Smooth muscle cell of bladder (primary cell): ENCODE measurements around the gene NECTIN2. TPM values are rescaled to one million over a fixed set of nuclear protein-coding genes. Genes with fewer than 3 reads are reported as not detected.

Source experiments
- total RNA-seq: library from RNA; depleted of rRNA; stranded (reverse); fragments of >200 nt; gene quantifications from 2 replicates; pipeline ENCODE4 v1.2.3, GENCODE V29; 2014

NECTIN2 gene
- 57.8 and 61.3 TPM in 2 replicates for total RNA-seq

DNA sequence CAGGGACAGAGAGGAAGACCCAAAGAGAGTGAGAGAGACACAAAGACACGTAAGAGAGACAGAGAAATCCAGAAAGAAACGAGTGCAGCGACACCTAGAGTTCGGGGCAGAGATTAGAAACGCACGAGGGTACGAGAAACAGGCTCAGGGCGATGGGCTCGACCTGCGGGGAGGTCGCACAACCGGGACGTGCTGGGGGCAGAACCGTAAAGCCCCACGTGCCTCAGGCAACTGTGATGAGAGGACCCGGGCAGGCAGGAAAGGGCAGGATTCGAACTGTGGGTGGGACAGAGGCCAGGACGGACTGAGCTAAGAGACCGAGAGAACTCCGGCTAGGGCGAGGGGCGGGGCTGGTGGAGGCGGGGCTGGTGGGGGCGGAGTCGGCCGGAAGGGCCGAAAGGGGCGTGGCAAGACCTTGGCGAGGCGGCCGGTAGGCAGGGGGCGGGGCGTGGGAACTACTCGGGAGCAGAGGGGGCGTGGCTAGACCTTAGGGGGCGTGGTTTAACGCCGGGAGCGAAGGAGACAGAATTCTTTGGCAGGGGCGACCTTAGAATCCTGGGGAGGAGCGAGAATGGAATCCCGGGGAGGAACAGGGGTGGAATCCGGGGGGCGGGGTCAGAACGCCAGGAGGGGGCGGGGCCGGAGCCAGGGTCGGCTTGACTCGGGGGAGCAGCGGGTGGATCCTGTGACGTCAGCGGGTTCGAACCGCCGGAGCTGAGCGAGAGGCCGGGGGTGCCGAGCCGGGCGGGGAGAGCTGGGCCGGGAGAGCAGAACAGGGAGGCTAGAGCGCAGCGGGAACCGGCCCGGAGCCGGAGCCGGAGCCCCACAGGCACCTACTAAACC is at the start of gene NECTIN2:
Gene NECTIN2 (plus strand): TSS at position 686 of the 843 bp plus-strand sequence. CDS start 229 bp downstream, outside the sequence.

DNA sequence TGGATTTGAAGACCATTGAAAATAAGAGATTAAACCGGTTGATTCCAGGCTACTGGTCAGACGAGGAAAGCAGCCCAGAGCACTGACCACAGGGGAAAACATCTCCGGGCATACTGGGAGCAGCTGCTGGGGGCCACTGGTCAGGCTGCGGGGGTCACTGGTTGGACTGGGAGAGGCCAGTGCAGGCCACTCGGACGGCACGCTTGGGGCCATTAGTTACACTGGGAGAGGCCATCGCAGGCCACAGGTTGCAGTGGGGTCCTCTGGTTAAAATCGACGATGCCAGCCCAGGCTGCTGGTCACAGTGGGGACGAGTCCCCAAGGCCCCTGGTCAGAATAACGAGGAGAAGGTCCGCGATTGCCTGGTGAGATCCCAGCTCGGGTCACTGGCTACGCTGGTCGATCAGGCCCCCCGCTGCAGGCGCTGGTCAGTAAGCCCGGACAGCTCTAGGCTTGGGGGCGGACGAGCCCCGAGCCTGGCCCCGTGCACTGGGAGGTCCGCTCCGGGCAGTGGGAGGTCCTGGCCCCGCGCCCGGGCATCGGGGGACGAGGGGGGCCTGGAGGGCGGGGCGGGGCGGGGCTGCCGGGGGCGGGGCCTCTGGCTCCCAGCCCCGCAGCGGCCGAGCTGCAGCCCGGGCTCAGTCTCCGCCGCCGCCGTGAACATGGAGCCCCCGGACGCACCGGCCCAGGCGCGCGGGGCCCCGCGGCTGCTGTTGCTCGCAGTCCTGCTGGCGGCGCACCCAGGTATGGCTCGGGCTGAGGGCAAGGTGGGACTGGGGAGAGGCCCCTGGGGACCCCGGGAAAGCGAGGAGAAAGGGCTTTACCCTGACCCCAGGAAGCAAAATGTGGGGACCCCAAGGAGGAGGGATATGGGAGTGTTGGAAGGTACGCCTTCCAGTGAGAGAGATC is 37.4 kb upstream of the NECTIN2 start, which contains the start of gene BCAM:
Gene BCAM (plus strand): TSS at position 641 of the 909 bp plus-strand sequence. CDS start 22 bp downstream, at position 663.

DNA sequence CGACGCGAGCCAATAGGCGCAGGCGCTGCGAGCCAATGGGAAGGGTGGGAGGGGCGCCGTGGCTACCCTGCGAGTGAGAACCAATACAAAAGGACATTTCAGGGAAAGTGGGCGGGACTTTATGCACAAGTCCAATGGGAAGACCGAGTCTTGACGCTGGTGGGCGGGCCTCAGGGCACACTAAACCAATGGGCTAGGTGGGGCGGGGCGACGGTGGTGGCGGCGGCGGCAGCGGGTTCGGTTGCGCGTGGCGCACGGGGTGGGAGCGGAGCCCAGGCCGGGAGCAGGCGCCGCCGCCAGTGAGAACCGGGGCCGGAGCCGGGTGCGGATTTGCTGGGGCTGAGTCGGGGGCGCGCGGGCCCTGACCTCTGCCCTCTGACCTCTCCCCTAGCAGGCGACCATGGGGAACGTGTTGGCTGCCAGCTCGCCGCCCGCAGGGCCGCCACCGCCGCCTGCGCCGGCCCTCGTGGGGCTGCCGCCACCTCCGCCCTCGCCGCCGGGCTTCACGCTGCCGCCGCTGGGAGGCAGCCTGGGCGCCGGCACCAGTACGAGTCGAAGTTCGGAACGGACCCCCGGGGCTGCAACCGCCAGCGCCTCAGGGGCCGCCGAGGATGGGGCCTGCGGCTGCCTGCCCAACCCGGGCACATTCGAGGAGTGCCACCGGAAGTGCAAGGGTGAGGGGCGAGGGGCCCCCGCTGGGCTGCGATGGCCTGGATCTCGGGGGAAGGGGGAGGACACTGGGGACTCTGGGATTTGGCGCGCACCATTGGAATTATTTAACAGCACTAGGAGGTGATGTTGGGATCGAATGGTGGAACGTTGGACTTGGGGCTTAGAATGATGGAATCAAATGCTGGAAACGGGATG is 45.2 kb downstream of the NECTIN2 start, which contains the start of gene TOMM40:
Gene TOMM40 (plus strand): TSS at position 239 of the 867 bp plus-strand sequence. CDS start 162 bp downstream, at position 401.

DNA sequence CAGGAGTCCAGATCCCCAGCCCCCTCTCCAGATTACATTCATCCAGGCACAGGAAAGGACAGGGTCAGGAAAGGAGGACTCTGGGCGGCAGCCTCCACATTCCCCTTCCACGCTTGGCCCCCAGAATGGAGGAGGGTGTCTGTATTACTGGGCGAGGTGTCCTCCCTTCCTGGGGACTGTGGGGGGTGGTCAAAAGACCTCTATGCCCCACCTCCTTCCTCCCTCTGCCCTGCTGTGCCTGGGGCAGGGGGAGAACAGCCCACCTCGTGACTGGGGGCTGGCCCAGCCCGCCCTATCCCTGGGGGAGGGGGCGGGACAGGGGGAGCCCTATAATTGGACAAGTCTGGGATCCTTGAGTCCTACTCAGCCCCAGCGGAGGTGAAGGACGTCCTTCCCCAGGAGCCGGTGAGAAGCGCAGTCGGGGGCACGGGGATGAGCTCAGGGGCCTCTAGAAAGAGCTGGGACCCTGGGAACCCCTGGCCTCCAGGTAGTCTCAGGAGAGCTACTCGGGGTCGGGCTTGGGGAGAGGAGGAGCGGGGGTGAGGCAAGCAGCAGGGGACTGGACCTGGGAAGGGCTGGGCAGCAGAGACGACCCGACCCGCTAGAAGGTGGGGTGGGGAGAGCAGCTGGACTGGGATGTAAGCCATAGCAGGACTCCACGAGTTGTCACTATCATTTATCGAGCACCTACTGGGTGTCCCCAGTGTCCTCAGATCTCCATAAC is 59.5 kb downstream of the NECTIN2 start, which contains the start of gene APOE:
Gene APOE (plus strand): TSS at position 360 of the 724 bp plus-strand sequence. CDS start 829 bp downstream, outside the sequence.

DNA sequence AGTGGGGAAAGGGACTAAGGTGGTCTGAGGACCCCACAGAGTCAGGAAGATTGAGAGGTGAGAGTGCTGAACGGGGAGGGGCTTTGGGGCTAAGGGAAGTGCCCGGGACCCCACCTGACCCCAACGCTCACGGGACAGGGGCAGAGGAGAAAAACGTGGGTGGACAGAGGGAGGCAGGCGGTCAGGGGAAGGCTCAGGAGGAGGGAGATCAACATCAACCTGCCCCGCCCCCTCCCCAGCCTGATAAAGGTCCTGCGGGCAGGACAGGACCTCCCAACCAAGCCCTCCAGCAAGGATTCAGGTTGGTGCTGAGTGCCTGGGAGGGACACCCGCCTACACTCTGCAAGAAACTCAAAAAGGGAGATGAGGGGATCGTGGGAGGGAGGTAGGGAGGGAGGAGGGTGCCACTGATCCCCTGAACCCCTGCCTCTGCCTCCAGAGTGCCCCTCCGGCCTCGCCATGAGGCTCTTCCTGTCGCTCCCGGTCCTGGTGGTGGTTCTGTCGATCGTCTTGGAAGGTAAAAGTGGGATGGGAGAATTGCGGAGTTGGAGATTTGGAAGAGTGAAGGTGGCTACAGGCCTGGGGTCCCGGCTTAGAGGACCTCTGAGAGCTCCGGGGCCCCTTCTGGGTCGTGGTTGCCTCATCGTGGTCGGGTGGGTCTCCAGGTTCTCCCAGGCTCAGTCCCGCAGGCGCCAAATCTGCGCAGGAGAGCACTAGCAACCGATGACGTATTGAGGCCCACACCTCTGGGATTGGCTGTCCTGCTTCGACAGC is 68.5 kb downstream of the NECTIN2 start, which contains the start of gene APOC1:
Gene APOC1 (plus strand): TSS at position 176 of the 774 bp plus-strand sequence. CDS start 284 bp downstream, at position 460.

Other genes starting within 250 kb of the NECTIN2 start
- gene IGSF23, start 232.7 kb upstream of the NECTIN2 start, total RNA-seq: not detected in 2 replicates
- 40.5 and 52.5 TPM in 2 replicates for gene PVR, start 202.4 kb upstream of the NECTIN2 start, total RNA-seq
- 2.0 and 2.4 TPM in 2 replicates for gene CEACAM19, start 174.8 kb upstream of the NECTIN2 start, total RNA-seq
- gene CEACAM16, start 147.1 kb upstream of the NECTIN2 start, total RNA-seq: not detected in 2 replicates
- gene BCL3, start 97.6 kb upstream of the NECTIN2 start, total RNA-seq: 6.3 and 8.0 TPM in 2 replicates
- 0.14 TPM in 1 of 2 replicates, not detected in the other for gene CBLC, start 68.4 kb upstream of the NECTIN2 start, total RNA-seq
- 5.0 and 6.1 TPM in 2 replicates for gene BCAM, start 37.2 kb upstream of the NECTIN2 start, total RNA-seq
- 31.4 and 35.1 TPM in 2 replicates for gene TOMM40, start 45.0 kb downstream of the NECTIN2 start, total RNA-seq
- 7.7 and 18.3 TPM in 2 replicates for gene APOE, start 59.5 kb downstream of the NECTIN2 start, total RNA-seq
- gene APOC1, start 68.3 kb downstream of the NECTIN2 start, total RNA-seq: 1.8 and 3.6 TPM in 2 replicates
- not detected in 2 replicates for gene APOC4, start 95.9 kb downstream of the NECTIN2 start, total RNA-seq
- gene APOC2, start 99.8 kb downstream of the NECTIN2 start, total RNA-seq: not detected in 2 replicates
- 29.7 and 36.5 TPM in 2 replicates for gene CLPTM1, start 109.1 kb downstream of the NECTIN2 start, total RNA-seq
- 5.5 and 7.3 TPM in 2 replicates for gene RELB, start 155.2 kb downstream of the NECTIN2 start, total RNA-seq
- 7.8 and 12.6 TPM in 2 replicates for gene CLASRP, start 192.7 kb downstream of the NECTIN2 start, total RNA-seq
- not detected in 2 replicates for gene ZNF296, start 230.2 kb downstream of the NECTIN2 start, total RNA-seq
- 12.1 and 15.6 TPM in 2 replicates for gene GEMIN7, start 233.0 kb downstream of the NECTIN2 start, total RNA-seq
- gene PPP1R37, start 246.9 kb downstream of the NECTIN2 start, total RNA-seq: 20.6 and 29.2 TPM in 2 replicates